Stimulated activated naive CD8-positive, alpha-beta T cell treated with anti-CD3 and anti-CD28 coated beads, Interleukin-15, Interleukin-2, amounts not matched to agents 100 ng/mL and 50 ng/mL, for 24 hours (primary cell): ENCODE results near the gene COQ2.
"Not testable (repeated sequence)": the region's sequence is repeated elsewhere in the genome, so short reads cannot be mapped to it uniquely, and the experiment has no call there.

Source experiments
- H3K27ac Mint-ChIP-seq: one replicate; pipeline ENCODE4 v1.8.0; 2021; ENCODE audit warnings: mild to moderate bottlenecking, mixed read lengths
- H3K27me3 Mint-ChIP-seq: one replicate; pipeline ENCODE4 v1.8.0; 2021; ENCODE audit warnings: mixed read lengths
- H3K36me3 Mint-ChIP-seq: one replicate; pipeline ENCODE4 v1.8.0; 2021; ENCODE audit warnings: low read depth, mixed read lengths
- H3K4me1 Mint-ChIP-seq: one replicate; pipeline ENCODE4 v1.8.0; 2021; ENCODE audit warnings: low read depth, mixed read lengths
- H3K4me3 Mint-ChIP-seq: one replicate; pipeline ENCODE4 v1.8.0; 2021; ENCODE audit warnings: mild to moderate bottlenecking, mixed read lengths
- H3K9me3 Mint-ChIP-seq: one replicate; pipeline ENCODE4 v1.8.0; 2021; ENCODE audit warnings: mixed read lengths

Gene COQ2

GRCh38 chr4:83284193-83285054, at the start of gene COQ2:
Gene COQ2 (minus strand): TSS chr4:83284798. CDS start chr4:83284764, 34 bp downstream.
- Mint-ChIP-seq H3K4me3 (peak within 1 kb of the TSS; percentile 95), H3K27ac (peak within 1 kb of the TSS; percentile 97), H3K9me3 (no peaks in the 10 kb centered on the region), H3K36me3 (peaks cover 7% of the 10 kb centered on the region), H3K27me3 (no peaks in the 10 kb centered on the region), H3K4me1 (peaks cover 45% of the 10 kb centered on the region)

- Mint-ChIP-seq H3K9me3 (no peaks in the 10 kb centered on the region), H3K4me3 (no peak overlapping the region), H3K27me3 (peaks cover 11% of the 10 kb centered on the region), H3K27ac (no peak overlapping the region), H3K36me3 (no peaks in the 10 kb centered on the region), H3K4me1 (peaks cover 17% of the 10 kb centered on the region)
These were observed 47.4 kb upstream of the COQ2 start for GRCh38 chr4:83331956-83332355.

GRCh38 chr4:83329521-83330110, 45.0 kb upstream of the COQ2 start:
- H3K4me1 Mint-ChIP-seq: peaks cover 10% of the 10 kb centered on the region
- H3K36me3 Mint-ChIP-seq: no peaks in the 10 kb centered on the region
- no peaks in the 10 kb centered on the region for H3K27me3 Mint-ChIP-seq
- H3K9me3 Mint-ChIP-seq: no peaks in the 10 kb centered on the region
- no peak overlapping the region for H3K4me3 Mint-ChIP-seq
- no peak overlapping the region for H3K27ac Mint-ChIP-seq

- Mint-ChIP-seq H3K27me3 (no peaks in the 10 kb centered on the region), H3K36me3 (no peaks in the 10 kb centered on the region), H3K27ac (no peak overlapping the region), H3K4me3 (no peak overlapping the region), H3K4me1 (peaks cover 1% of the 10 kb centered on the region), H3K9me3 (no peaks in the 10 kb centered on the region)
These were observed 44.1 kb upstream of the COQ2 start for GRCh38 chr4:83328521-83329187.

GRCh38 chr4:83326546-83326945, 41.9 kb upstream of the COQ2 start:
- no peaks in the 10 kb centered on the region for H3K4me1 Mint-ChIP-seq
- H3K4me3 Mint-ChIP-seq: no peak overlapping the region
- no peaks in the 10 kb centered on the region for H3K36me3 Mint-ChIP-seq
- H3K27me3 Mint-ChIP-seq: no peaks in the 10 kb centered on the region
- no peaks in the 10 kb centered on the region for H3K9me3 Mint-ChIP-seq
- no peak overlapping the region for H3K27ac Mint-ChIP-seq

- H3K4me1 Mint-ChIP-seq, H3K4me3 Mint-ChIP-seq, H3K9me3 Mint-ChIP-seq, H3K27me3 Mint-ChIP-seq, H3K27ac Mint-ChIP-seq, H3K36me3 Mint-ChIP-seq: not testable (repeated sequence)
These were observed 40.7 kb upstream of the COQ2 start for GRCh38 chr4:83325306-83325705.

GRCh38 chr4:83323136-83323535, 38.5 kb upstream of the COQ2 start:
- peaks cover 6% of the 10 kb centered on the region for H3K36me3 Mint-ChIP-seq
- H3K4me3 Mint-ChIP-seq: no peak overlapping the region
- H3K9me3 Mint-ChIP-seq: no peaks in the 10 kb centered on the region
- no peaks in the 10 kb centered on the region for H3K27me3 Mint-ChIP-seq
- H3K4me1 Mint-ChIP-seq: peaks cover 5% of the 10 kb centered on the region
- H3K27ac Mint-ChIP-seq: no peak overlapping the region

GRCh38 chr4:83320548-83320947, 36.0 kb upstream of the COQ2 start:
- Mint-ChIP-seq H3K4me3 (no peak overlapping the region), H3K27me3 (no peaks in the 10 kb centered on the region), H3K4me1 (peaks cover 5% of the 10 kb centered on the region), H3K27ac (no peak overlapping the region), H3K36me3 (peaks cover 16% of the 10 kb centered on the region), H3K9me3 (no peaks in the 10 kb centered on the region)

GRCh38 chr4:83318666-83319065, 34.1 kb upstream of the COQ2 start:
- H3K27me3 Mint-ChIP-seq: no peaks in the 10 kb centered on the region
- no peak overlapping the region for H3K27ac Mint-ChIP-seq
- H3K36me3 Mint-ChIP-seq: peaks cover 16% of the 10 kb centered on the region
- H3K4me1 Mint-ChIP-seq: peaks cover 5% of the 10 kb centered on the region
- no peaks in the 10 kb centered on the region for H3K9me3 Mint-ChIP-seq
- no peak overlapping the region for H3K4me3 Mint-ChIP-seq

GRCh38 chr4:83317671-83318070, 33.1 kb upstream of the COQ2 start:
- no peaks in the 10 kb centered on the region for H3K9me3 Mint-ChIP-seq
- no peaks in the 10 kb centered on the region for H3K27me3 Mint-ChIP-seq
- no peak overlapping the region for H3K4me3 Mint-ChIP-seq
- H3K36me3 Mint-ChIP-seq: peaks cover 16% of the 10 kb centered on the region
- no peak overlapping the region for H3K27ac Mint-ChIP-seq
- H3K4me1 Mint-ChIP-seq: peaks cover 5% of the 10 kb centered on the region

GRCh38 chr4:83316459-83317165, 32.0 kb upstream of the COQ2 start:
- Mint-ChIP-seq H3K4me1 (peaks cover 5% of the 10 kb centered on the region), H3K4me3 (no peak overlapping the region), H3K27ac (no peak overlapping the region), H3K9me3 (no peaks in the 10 kb centered on the region), H3K36me3 (peaks cover 20% of the 10 kb centered on the region), H3K27me3 (no peaks in the 10 kb centered on the region)

- Mint-ChIP-seq H3K36me3 (peaks cover 23% of the 10 kb centered on the region), H3K4me3 (no peak overlapping the region), H3K4me1 (no peaks in the 10 kb centered on the region), H3K27ac (no peak overlapping the region), H3K9me3 (no peaks in the 10 kb centered on the region), H3K27me3 (no peaks in the 10 kb centered on the region)
These were observed 30.8 kb upstream of the COQ2 start for GRCh38 chr4:83315341-83315870.

- Mint-ChIP-seq H3K27me3 (no peaks in the 10 kb centered on the region), H3K4me3 (no peak overlapping the region), H3K27ac (no peak overlapping the region), H3K4me1 (no peaks in the 10 kb centered on the region), H3K36me3 (peaks cover 11% of the 10 kb centered on the region), H3K9me3 (no peaks in the 10 kb centered on the region)
These were observed 24.1 kb upstream of the COQ2 start for GRCh38 chr4:83308672-83309071.

GRCh38 chr4:83307920-83308319, 23.3 kb upstream of the COQ2 start:
- Mint-ChIP-seq H3K36me3 (peaks cover 11% of the 10 kb centered on the region), H3K4me3 (no peak overlapping the region), H3K27me3 (no peaks in the 10 kb centered on the region), H3K4me1 (no peaks in the 10 kb centered on the region), H3K27ac (no peak overlapping the region), H3K9me3 (no peaks in the 10 kb centered on the region)
